ENCODE data around the gene SUN2. TPM values are rescaled to one million over a fixed set of nuclear protein-coding genes. Genes with fewer than 3 reads are reported as not detected.

Gene SUN2
- total RNA-seq, 1 donor from 2014 or later, result 16.2 TPM

DNA sequence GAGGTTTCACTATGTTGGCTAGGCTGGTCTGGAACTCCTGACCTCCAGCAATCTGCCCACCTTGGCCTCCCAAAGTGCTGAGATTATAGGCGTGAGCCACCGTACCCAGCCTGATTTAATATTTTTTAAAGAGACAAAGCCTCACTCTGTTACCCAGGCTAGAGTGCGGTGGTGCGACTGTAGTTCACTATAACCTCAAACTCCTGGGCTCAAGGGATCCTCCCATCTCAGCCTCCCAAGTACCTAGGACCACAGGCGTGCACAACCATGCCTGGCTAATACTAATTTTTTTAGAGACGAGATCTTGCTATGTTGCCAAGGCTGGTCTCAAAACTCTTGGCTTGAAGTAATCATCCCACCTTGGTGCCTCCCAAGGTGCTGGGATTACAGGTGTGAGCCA lies 36.6 kb downstream of the SUN2 start:
- no peak overlapping the region for H3K9ac ChIP-seq
- no peaks in the 10 kb centered on the region for H3F3A ChIP-seq (ENCODE audit: low read depth)
- no peaks in the 10 kb centered on the region for H3K27me3 ChIP-seq
- H3K4me3 Mint-ChIP-seq, result no peak overlapping the region
- H3K36me3 Mint-ChIP-seq, result peaks cover 27% of the 10 kb centered on the region
- H3K9me3 Mint-ChIP-seq, result no peaks in the 10 kb centered on the region
- H3K9me3 ChIP-seq (ENCODE audit: low read depth), result no peaks in the 10 kb centered on the region
- H3K4me1 ChIP-seq, result no peaks in the 10 kb centered on the region
- no peaks in the 10 kb centered on the region for H3K36me3 ChIP-seq
- H4K20me1 ChIP-seq (ENCODE audit: low read depth), result peaks cover 40% of the 10 kb centered on the region
- H3K4me2 ChIP-seq, result no peak overlapping the region
- H2AFZ ChIP-seq (replicated peaks), result no peak overlapping the region
- peaks cover 5% of the 10 kb centered on the region for H3K27me3 Mint-ChIP-seq (ENCODE audit: insufficient read depth, low read depth)
- no peak overlapping the region for H3K27ac Mint-ChIP-seq
- H3K79me2 ChIP-seq (ENCODE audit: low read depth), result peaks cover 18% of the 10 kb centered on the region
- H3K4me1 Mint-ChIP-seq, result peaks cover 21% of the 10 kb centered on the region
- no peak overlapping the region for H3K4me3 ChIP-seq
- TF ChIP-seq EZH2 (IDR thresholded peaks at IDR 0.05) (no peak), EZH2phosphoT487 (IDR thresholded peaks at IDR 0.05) (no peak)
- TF ChIP-seq, protein P1, sequence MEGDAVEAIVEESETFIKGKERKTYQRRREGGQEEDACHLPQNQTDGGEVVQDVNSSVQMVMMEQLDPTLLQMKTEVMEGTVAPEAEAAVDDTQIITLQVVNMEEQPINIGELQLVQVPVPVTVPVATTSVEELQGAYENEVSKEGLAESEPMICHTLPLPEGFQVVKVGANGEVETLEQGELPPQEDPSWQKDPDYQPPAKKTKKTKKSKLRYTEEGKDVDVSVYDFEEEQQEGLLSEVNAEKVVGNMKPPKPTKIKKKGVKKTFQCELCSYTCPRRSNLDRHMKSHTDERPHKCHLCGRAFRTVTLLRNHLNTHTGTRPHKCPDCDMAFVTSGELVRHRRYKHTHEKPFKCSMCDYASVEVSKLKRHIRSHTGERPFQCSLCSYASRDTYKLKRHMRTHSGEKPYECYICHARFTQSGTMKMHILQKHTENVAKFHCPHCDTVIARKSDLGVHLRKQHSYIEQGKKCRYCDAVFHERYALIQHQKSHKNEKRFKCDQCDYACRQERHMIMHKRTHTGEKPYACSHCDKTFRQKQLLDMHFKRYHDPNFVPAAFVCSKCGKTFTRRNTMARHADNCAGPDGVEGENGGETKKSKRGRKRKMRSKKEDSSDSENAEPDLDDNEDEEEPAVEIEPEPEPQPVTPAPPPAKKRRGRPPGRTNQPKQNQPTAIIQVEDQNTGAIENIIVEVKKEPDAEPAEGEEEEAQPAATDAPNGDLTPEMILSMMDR (IDR thresholded peaks at IDR 0.05), result no peak
- no peak overlapping the region for H3K27ac ChIP-seq
- no peak for DNase-seq (ENCODE audit: low spot score)

GRCh38 chr22:38718414-38718813 lies 37.4 kb downstream of the SUN2 start:
- TF ChIP-seq, protein P1 (IDR thresholded peaks at IDR 0.05), result peak; percentile 36
- TF ChIP-seq EZH2phosphoT487 (IDR thresholded peaks at IDR 0.05), result no peak
- no peak overlapping the region for H3K27ac Mint-ChIP-seq
- peaks cover 25% of the 10 kb centered on the region for H3K79me2 ChIP-seq (ENCODE audit: low read depth)
- peaks cover 48% of the 10 kb centered on the region for H4K20me1 ChIP-seq (ENCODE audit: low read depth)
- H3K27me3 Mint-ChIP-seq (ENCODE audit: insufficient read depth, low read depth), result peaks cover 10% of the 10 kb centered on the region
- H3K4me3 ChIP-seq, result no peak overlapping the region
- peaks cover 26% of the 10 kb centered on the region for H3K4me1 Mint-ChIP-seq
- no peak overlapping the region for H3K27ac ChIP-seq
- no peak overlapping the region for H2AFZ ChIP-seq (replicated peaks)
- peak overlapping the region; percentile 30 for H3K4me3 Mint-ChIP-seq
- DNase-seq (ENCODE audit: low spot score), result peak; percentile 41
- H3K27me3 ChIP-seq, result no peaks in the 10 kb centered on the region
- H3K9ac ChIP-seq, result no peak overlapping the region
- H3F3A ChIP-seq (ENCODE audit: low read depth), result no peaks in the 10 kb centered on the region
- peaks cover 26% of the 10 kb centered on the region for H3K36me3 Mint-ChIP-seq
- no peaks in the 10 kb centered on the region for H3K9me3 Mint-ChIP-seq
- H3K36me3 ChIP-seq, result no peaks in the 10 kb centered on the region
- H3K4me1 ChIP-seq, result peaks cover 6% of the 10 kb centered on the region
- H3K4me2 ChIP-seq, result no peak overlapping the region
- H3K9me3 ChIP-seq (ENCODE audit: low read depth), result no peaks in the 10 kb centered on the region

DNA sequence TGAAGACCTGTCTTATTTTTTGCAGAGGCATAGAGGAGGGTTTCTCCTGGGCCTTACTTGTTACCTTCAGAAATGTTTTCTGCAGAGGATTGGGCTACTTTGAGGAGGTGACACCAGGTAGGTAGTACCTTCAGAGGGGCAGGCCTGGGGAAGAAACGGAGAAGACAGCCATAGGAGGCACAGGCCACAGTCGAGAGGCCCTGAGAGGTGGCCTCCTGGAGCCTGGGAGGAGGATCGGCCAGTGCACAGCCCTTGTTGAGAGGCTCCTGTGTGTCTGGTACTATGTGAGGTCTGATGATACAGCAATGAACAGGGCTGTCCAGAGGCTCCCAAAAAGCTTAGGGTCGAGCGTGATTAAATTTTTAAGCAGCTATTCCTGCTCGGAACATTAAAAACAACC lies 38.6 kb downstream of the SUN2 start:
- peaks cover 37% of the 10 kb centered on the region for H3K79me2 ChIP-seq (ENCODE audit: low read depth)
- no peaks in the 10 kb centered on the region for H3K27me3 ChIP-seq
- Mint-ChIP-seq H3K4me3 (no peak overlapping the region), H3K4me1 (peaks cover 38% of the 10 kb centered on the region), H3K36me3 (peaks cover 21% of the 10 kb centered on the region), H3K27ac (no peak overlapping the region), H3K9me3 (no peaks in the 10 kb centered on the region), H3K27me3 (ENCODE audit: insufficient read depth, low read depth) (peaks cover 10% of the 10 kb centered on the region)
- H3K4me1 ChIP-seq, result peaks cover 18% of the 10 kb centered on the region
- no peaks in the 10 kb centered on the region for H3K36me3 ChIP-seq
- no peak overlapping the region for H3K4me3 ChIP-seq
- TF ChIP-seq, protein P1 (IDR thresholded peaks at IDR 0.05), result no peak
- TF ChIP-seq EZH2phosphoT487 (IDR thresholded peaks at IDR 0.05) (no peak), EZH2 (IDR thresholded peaks at IDR 0.05) (no peak)
- H3K4me2 ChIP-seq, result no peak overlapping the region
- peaks cover 11% of the 10 kb centered on the region for H3F3A ChIP-seq (ENCODE audit: low read depth)
- H3K9me3 ChIP-seq (ENCODE audit: low read depth), result no peaks in the 10 kb centered on the region
- H3K9ac ChIP-seq, result no peak overlapping the region
- H2AFZ ChIP-seq (replicated peaks), result no peak overlapping the region
- H3K27ac ChIP-seq, result no peak overlapping the region
- DNase-seq (ENCODE audit: low spot score), result no peak
- peaks cover 54% of the 10 kb centered on the region for H4K20me1 ChIP-seq (ENCODE audit: low read depth)
